SU-DHL-6 (cell line): Measurements from ENCODE around the gene PSMB3.

ENCODE experiments used
- H2AFZ ChIP-seq: fragments of 200-600 bp; sonication (generic); 2 replicates; pipeline ENCODE4 v1.6.1; 2014; ENCODE audit warnings: low read depth, mild to moderate bottlenecking, moderate library complexity, mixed read lengths, antibody characterized with exemption, low read length; ENCODE audit not compliant: severe bottlenecking
- H3F3A ChIP-seq: fragments of 200-600 bp; shearing (Covaris generic); 2 replicates; pipeline ENCODE4 v1.6.0; 2016; ENCODE audit warnings: antibody characterized with exemption, mild to moderate bottlenecking; ENCODE audit not compliant: insufficient read depth
- H3K27ac ChIP-seq: fragments of 200-600 bp; sonication (generic); 2 replicates; pipeline ENCODE4 v1.5.1; 2016; ENCODE audit warnings: low read depth, mild to moderate bottlenecking, low read length, moderate library complexity, mixed read lengths
- H3K27me3 ChIP-seq: fragments of 200-600 bp; sonication (generic), shearing (Covaris generic); 2 replicates; pipeline ENCODE4 v1.6.0; 2014; ENCODE audit warnings: mild to moderate bottlenecking, low read length
- H3K36me3 ChIP-seq: fragments of 200-600 bp; sonication (generic); 2 replicates; pipeline ENCODE4 v1.6.1; 2014; ENCODE audit warnings: mild to moderate bottlenecking, low read length, mixed read lengths
- H3K4me2 ChIP-seq: fragments of 300-600, 200-600 bp; shearing (Covaris generic), sonication (generic); 2 replicates; pipeline ENCODE4 v1.6.0; 2014; ENCODE audit warnings: low read length, low read depth, mild to moderate bottlenecking; ENCODE audit not compliant: poor library complexity, severe bottlenecking
- H3K4me3 ChIP-seq: fragments of 200-600 bp; sonication (generic); 2 replicates; pipeline ENCODE4 v1.5.1; 2014; ENCODE audit warnings: antibody characterized with exemption, low read length, mild to moderate bottlenecking, mixed read lengths; ENCODE audit not compliant: insufficient read depth, poor library complexity, severe bottlenecking
- H3K79me2 ChIP-seq: fragments of 200-600 bp; sonication (generic); 2 replicates; pipeline ENCODE4 v1.6.1; 2014; ENCODE audit warnings: mild to moderate bottlenecking, low read length, moderate library complexity; ENCODE audit not compliant: insufficient read depth
- H3K9ac ChIP-seq: fragments of 200-600 bp; sonication (generic); 2 replicates; pipeline ENCODE4 v1.7.0; 2014; ENCODE audit warnings: mild to moderate bottlenecking, low read length
- H3K9me2 ChIP-seq: fragments of 200-600 bp; sonication (generic); replicated peaks from 2 replicates; pipeline ENCODE4 v1.6.1; 2014; ENCODE audit warnings: low read length; ENCODE audit not compliant: insufficient read depth
- H3K9me3 ChIP-seq: fragments of 200-600 bp; sonication (generic); 2 replicates; pipeline ENCODE4 v1.6.1; 2014; ENCODE audit warnings: low read length, mixed read lengths; ENCODE audit not compliant: insufficient read depth
- H4K20me1 ChIP-seq: fragments of 200-600 bp; sonication (generic); 2 replicates; pipeline ENCODE4 v1.6.1; 2014; ENCODE audit warnings: low read depth, mild to moderate bottlenecking, antibody characterized with exemption, low read length, moderate library complexity, mixed read lengths
- EZH2phosphoT487 ChIP-seq: fragments of 200-600 bp; sonication (generic), shearing (Covaris generic); conservative IDR thresholded peaks from 2 replicates; pipeline ENCODE4 v1.6.1; 2018; ENCODE audit warnings: mild to moderate bottlenecking, antibody characterized with exemption, low read length, moderate library complexity, mixed read lengths
- TF ChIP-seq, protein P1 (sequence below): fragments of 200-600 bp; sonication (generic); IDR thresholded peaks from one replicate; pipeline ENCODE4 v1.5.1; 2017; ENCODE audit warnings: antibody characterized with exemption, mild to moderate bottlenecking, low read length, moderate library complexity; ENCODE audit not compliant: insufficient read depth, poor library complexity, severe bottlenecking

PSMB3 gene

GRCh38 chr17:38798614-38799500, 46.3 kb downstream of the PSMB3 start:
- peak overlapping the region; percentile 90 for H3K4me2 ChIP-seq
- H3F3A ChIP-seq: peaks cover 21% of the 10 kb centered on the region
- H3K9ac ChIP-seq: peak overlapping the region; percentile 84
- H3K4me3 ChIP-seq: peak overlapping the region; percentile 84
- H3K36me3 ChIP-seq: peaks cover 8% of the 10 kb centered on the region; the same call in 1 of the 2 replicates
- peaks cover 44% of the 10 kb centered on the region for H3K79me2 ChIP-seq
- H2AFZ ChIP-seq: peak overlapping the region; percentile 18
- no peaks in the 10 kb centered on the region for H3K9me2 ChIP-seq
- no peaks in the 10 kb centered on the region for H3K27me3 ChIP-seq
- H3K9me3 ChIP-seq: no peaks in the 10 kb centered on the region
- no peaks in the 10 kb centered on the region for H4K20me1 ChIP-seq
- peak overlapping the region; percentile 61 for H3K27ac ChIP-seq
- TF ChIP-seq, protein P1, sequence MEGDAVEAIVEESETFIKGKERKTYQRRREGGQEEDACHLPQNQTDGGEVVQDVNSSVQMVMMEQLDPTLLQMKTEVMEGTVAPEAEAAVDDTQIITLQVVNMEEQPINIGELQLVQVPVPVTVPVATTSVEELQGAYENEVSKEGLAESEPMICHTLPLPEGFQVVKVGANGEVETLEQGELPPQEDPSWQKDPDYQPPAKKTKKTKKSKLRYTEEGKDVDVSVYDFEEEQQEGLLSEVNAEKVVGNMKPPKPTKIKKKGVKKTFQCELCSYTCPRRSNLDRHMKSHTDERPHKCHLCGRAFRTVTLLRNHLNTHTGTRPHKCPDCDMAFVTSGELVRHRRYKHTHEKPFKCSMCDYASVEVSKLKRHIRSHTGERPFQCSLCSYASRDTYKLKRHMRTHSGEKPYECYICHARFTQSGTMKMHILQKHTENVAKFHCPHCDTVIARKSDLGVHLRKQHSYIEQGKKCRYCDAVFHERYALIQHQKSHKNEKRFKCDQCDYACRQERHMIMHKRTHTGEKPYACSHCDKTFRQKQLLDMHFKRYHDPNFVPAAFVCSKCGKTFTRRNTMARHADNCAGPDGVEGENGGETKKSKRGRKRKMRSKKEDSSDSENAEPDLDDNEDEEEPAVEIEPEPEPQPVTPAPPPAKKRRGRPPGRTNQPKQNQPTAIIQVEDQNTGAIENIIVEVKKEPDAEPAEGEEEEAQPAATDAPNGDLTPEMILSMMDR: no peak
- TF ChIP-seq EZH2phosphoT487: no peak

- Histone ChIP-seq H3F3A (peaks cover 21% of the 10 kb centered on the region), H4K20me1 (no peaks in the 10 kb centered on the region), H3K9me2 (no peaks in the 10 kb centered on the region), H3K4me2 (peak within 1 kb of the TSS; percentile 90), H3K79me2 (peaks cover 38% of the 10 kb centered on the region), H3K36me3 (peaks cover 8% of the 10 kb centered on the region; the same call in 1 of the 2 replicates), H3K4me3 (peak within 1 kb of the TSS; percentile 84), H3K27ac (peak within 1 kb of the TSS; percentile 85), H3K27me3 (no peaks in the 10 kb centered on the region), H3K9me3 (no peaks in the 10 kb centered on the region), H2AFZ (peak within 1 kb of the TSS; percentile 79), H3K9ac (peak within 1 kb of the TSS; percentile 84)
- TF ChIP-seq EZH2phosphoT487: no peak
- TF ChIP-seq, protein P1: no peak
Measured at GRCh38 chr17:38799501-38800236, 47.1 kb downstream of the PSMB3 start, which contains the start of gene PIP4K2B. Gene PIP4K2B (minus strand): TSS chr17:38799556. CDS start chr17:38799424, 132 bp downstream.

- H3K9me3 ChIP-seq: no peaks in the 10 kb centered on the region
- peaks cover 10% of the 10 kb centered on the region; the same call in 1 of the 2 replicates for H3K36me3 ChIP-seq
- H3K4me2 ChIP-seq: peak overlapping the region; percentile 86
- H3K4me3 ChIP-seq: peak overlapping the region; percentile 63
- peak overlapping the region; percentile 84 for H3K9ac ChIP-seq
- H2AFZ ChIP-seq: peak overlapping the region; percentile 50
- H3K27ac ChIP-seq: peak overlapping the region; percentile 85
- no peak for TF ChIP-seq EZH2phosphoT487
- TF ChIP-seq, protein P1: no peak
- peaks cover 21% of the 10 kb centered on the region for H3F3A ChIP-seq
- no peaks in the 10 kb centered on the region for H3K9me2 ChIP-seq
- no peaks in the 10 kb centered on the region for H3K27me3 ChIP-seq
- H3K79me2 ChIP-seq: peaks cover 35% of the 10 kb centered on the region
- H4K20me1 ChIP-seq: no peaks in the 10 kb centered on the region
Measured at GRCh38 chr17:38800237-38800760, 47.8 kb downstream of the PSMB3 start.
